ENCODE results near the gene EVX2.

DNA sequence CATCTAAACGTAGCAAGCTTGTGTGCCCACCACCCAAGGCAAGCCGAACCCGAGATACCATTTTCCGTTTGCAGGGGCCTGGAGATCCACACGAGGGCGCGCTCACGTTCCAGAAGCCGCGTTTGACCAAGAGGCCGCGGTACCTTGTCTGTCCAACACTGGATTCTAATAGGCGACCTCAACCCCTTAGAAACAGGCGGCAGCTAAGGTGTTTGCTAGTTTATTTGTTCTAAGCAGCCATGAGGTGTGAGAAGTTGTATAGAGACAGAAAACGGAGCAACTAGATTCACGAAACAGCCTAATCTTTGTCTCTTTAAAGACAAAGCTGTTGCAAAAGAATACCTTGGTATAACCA is 27.5 kb upstream of the EVX2 start:
- TF ChIP-seq EZH2 (IDR thresholded peaks at IDR 0.05; ENCODE audit: insufficient read depth, low read length), result no peak
- TF ChIP-seq CTCF (IDR thresholded peaks at IDR 0.05; ENCODE audit: insufficient read depth, low read depth, low read length), result peak; percentile 46
